HG03280 (cell line): Measurements from ENCODE around the gene AIF1L.

ENCODE experiments used
- ATAC-seq: cut with Tn5 transposase; IDR thresholded peaks from one replicate; pipeline ENCODE4 v1.9.1; 2021; ENCODE audit warnings: mild to moderate bottlenecking, moderate library complexity; ENCODE audit not compliant: unreplicated experiment

AIF1L gene

DNA sequence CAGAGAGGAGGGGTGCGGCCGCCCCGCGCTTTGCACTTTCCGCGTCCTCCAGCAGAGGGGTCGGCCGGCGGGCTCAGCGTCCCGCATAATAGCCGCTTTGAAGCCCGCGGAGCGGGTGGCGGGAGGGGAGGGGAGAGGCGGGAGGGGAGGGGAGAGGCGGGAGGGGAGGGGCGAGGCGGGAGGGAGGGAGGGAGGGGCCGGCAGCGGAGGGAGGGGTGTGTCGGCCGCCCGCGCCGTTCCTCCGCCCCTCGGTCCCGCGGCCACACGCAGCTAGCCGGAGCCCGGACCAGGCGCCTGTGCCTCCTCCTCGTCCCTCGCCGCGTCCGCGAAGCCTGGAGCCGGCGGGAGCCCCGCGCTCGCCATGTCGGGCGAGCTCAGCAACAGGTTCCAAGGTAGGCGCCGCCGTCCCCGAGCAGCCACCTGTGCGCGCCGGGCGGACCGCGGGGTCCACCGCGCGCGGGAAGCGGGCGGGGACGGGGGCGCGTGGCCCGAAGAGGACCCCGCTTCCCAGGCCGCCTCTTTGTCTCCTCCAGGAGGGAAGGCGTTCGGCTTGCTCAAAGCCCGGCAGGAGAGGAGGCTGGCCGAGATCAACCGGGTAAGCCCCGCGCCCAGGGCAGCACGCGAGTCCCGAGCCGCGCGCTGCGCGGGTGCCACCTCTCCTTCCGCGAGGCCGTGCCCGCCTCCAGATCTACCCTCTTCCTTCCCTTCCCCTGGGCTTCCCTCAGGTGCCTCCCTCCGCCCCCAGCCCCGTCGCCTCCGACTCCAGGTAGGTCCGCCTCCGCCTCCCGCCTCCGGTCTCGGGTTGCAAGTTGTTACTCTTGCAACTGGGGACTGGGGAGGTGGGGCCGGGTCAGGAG lies at the start of gene AIF1L:
AIF1L (plus strand) TSS at position 263 of the 857 bp plus-strand sequence; CDS start at position 362, 99 bp downstream.
- no peak for ATAC-seq

DNA sequence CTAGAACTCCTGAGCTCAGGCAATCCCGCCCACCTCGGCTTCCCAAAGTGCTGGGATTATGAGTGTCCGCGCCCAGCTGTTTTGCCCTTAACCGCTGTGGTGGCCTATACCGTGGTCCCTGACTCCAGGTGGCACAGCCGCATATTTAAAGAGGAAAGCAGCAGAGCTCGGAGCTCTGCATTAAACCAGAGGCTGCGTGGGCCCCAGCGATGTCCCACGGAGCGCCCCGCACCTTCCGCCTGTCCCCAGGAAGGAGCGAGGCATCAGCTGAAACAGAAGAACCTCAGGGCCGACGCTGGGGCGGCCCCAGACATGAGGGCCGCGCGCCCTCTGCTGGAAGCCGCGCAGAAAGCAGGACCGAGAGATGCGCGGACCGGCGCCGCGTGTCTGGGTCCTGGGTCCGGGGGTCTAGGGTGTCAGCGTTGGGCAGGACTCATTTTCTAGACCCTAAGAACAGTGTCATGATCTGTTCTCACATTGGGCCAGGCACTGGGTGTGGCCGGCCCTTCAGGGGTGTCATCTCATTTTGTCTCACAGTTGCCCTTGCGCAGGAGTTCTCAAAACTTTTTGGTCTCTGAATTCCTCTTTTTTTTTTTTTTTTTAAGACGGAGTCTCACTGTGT lies 49.6 kb upstream of the AIF1L start:
- ATAC-seq = peak; percentile 64

DNA sequence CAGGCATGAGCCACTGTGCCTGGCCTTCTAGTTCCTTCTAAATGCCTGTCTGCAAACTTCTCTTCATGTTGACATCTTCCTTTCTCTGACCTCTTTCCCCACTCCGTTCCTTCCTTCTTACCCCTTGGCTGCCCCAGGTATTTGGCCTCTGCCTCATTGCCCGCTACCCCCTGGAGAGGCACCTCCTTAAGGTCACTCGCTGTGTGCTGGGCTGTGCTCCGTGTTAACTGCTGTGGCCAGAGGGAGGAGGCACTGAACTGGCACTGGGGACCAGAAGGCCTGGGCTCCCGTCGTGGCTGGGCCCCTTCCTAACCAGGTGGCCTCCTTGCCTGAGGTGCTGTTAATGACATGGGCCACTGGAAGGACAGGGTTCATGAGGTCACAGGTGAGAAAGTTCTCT lies 48.0 kb upstream of the AIF1L start:
- no peak for ATAC-seq

DNA sequence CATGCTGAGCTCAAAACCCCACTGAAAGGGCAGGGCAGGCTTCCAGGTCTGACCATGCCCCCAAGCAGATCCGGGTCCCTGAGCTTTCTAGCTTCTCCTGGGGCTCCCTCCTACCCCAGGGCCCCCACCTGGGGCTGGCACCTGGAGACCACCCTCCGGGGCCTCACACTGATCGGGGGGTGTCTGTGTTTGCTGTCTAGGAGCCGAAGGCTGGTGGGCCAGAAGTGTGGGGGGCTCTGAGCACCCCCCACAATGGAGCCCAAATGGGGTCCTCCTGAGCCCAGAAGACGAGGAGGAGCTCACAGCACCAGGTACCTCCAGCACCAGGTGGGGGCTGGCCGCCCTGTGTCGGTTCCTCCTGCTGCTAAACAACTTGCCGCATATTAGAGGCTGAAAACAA lies 47.5 kb upstream of the AIF1L start:
- no peak for ATAC-seq

DNA sequence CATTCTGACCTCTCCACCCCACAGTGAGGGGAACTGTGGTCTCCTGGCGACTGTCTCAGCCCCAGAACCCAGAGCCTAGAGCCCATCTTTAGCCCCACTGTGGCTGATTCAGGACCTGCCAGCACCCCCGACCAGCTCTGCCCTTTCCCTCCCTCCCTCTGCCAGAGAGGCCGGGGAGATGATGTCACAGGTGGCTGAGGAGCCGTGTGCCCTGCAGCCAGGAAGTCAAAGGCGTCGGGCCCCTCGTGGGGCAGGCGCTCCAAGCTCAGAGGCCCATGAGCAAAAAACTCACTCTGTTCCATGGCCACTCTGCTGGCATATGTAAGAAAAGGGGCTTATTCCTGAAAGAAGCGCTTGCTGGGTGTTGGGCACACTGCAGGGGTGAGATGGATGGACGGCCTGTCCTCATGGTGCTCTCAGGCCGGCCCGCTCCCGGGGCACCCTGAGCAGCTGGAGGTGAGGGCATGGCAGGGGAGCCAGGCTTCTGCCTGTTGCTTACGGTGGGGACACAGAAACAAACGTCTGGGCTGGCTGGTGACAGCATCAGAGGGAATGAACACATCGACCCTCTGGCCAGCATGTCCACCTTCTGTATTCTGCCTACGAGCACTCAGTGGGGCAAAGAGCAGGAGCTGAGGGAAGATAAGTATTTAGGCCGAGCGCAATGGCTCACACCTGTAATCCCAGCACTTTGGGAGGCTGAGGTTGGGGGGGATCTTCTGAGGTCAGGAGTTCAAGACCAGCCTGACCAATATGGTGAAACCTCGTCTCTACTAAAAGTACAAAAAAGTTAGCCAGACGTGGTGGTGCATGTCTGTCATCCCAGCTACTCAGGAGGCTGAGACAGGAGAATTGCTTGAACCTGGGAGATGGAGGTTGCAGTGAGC lies 46.3 kb upstream of the AIF1L start:
- ATAC-seq = no peak

DNA sequence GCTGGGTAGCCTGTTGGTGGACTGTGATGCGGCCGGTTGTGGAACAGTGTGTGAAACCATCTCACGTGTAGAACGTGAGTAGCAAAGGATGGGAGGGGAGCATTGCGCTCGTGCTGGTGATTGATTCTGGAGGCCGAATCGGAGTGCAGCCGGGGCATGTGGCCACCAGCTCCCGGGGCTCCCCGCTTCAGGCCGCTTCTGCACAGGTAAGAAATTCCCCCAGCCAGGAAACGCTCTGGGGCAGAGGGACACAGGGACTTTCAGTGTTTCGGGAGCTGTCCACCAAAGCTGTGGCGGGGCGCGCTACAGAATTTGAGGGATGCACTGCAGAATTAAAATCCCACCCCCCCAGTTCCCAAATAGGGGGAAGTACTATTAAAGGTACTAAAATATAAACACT lies 45.5 kb upstream of the AIF1L start:
- no peak for ATAC-seq

DNA sequence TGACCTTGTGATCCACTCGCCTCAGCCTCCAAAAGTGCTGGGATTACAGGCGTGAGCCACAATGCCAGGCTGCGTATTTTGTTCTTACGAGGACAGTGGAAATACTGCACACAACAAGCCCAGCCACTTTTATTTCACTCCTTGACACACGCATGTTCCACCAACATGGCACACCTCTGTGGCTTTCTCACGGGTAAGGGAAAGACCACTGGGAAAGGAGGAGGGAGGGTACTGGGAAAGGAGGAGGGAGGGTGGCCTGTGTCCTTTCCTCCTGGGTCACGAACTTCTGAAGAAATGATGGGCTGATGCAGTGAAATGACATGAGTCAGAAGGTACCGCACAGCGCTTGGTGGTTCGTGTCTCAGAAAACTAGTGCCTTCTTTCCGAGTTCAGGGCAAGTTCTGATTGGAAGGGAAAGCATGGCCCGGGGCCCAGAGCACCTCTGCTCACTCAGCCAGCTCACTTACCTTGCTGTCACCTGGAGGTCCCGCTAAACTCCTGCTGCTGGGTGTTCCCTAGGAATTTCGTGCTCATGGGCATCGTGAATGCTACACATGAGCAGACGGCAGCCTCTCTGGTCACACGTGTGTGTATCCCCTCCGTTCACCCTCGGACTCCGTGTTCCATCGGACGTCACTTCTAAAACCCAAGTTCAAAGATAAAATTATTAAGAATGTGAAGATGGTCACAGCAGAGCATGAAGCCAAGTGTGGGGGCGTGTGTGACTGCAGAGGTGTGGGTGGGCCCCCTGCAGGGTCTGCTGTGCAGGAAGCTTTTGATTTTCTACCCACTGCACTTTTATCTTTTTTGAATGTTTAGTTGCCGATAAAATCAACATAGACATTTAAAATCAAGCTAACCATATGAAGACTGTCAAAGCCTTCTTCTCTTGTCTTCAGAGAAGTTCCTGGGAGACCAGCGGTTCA lies 44.5 kb upstream of the AIF1L start:
- ATAC-seq = no peak

DNA sequence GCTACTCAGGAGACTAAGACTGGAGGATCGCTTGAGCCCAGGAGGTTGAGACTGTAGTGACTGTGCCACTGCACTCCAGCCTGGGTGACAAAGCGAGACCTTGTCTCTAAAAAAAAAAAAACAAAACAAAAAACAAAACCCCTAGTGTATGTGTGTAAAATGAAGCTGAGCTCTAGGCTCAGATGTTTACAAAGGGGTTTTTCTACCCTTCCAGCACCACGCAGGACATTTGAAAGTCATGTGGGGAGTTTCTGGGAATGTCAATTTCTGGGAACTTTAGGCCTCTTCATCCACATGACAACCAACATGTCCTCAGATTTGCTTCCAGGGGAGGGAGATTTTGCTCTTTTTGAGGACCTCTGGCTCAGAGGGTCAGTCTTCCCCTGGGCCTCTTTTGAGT lies 42.4 kb upstream of the AIF1L start:
- ATAC-seq = no peak

DNA sequence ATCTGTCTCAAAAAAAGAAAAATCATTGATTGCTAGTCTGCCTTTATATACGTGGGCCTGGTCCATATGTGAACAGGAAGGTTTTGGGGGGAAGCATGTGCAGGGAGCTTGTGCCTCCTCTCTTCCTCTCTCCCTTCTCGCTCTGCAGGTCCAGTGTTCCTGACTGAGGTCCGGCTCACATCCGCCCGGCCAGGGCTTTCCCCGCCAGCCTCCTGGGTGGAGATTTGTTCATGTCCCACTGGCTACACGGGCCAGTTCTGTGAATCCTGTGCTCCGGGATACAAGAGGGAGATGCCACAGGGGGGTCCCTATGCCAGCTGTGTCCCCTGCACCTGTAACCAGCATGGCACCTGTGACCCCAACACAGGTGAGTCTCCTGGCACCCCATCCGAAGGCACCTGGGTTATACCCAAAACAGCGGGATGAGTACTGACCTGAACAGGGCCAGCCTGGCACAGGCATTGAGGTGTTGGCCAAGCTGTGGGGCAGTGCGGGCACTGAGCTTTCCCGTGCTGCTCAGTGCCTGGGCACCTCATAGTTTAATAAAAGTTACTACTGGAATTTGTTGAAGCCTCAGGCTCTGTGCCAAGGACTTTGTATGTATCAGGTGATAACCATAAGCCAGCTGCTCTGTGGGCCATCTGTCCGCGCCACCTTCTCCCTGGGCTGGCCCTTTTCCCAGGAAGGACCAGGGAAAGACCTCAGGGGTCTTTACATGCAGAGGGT lies 39.4 kb upstream of the AIF1L start:
- no peak for ATAC-seq

DNA sequence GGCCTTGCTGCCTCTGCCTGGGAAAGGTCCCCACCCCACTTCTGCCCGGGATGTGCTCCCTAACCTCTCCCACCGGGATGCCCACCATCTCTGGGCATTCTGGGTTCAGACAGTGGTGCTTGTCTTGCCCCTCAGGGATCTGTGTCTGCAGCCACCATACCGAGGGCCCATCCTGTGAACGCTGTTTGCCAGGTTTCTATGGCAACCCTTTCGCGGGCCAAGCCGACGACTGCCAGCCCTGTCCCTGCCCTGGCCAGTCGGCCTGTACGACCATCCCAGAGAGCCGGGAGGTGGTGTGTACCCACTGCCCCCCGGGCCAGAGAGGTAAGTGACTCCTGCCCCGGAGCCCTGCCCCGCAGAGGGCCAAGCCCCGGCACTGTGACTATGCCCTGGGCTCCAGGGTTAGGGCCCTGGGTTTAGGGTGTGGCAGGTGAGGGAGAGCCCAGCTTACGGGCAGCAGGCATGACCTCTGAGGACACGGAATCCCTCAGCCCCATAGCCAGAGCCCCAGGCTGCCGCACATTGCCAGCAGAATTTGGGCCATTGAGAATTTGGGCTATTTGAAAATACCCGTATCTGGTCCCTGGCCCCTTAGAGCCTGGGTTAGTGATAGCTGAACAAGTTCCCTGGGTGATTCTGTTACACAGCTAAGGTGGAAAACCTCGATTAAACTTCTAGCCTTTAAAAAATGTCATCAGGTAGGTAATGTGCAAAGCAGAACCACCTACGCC lies 35.3 kb upstream of the AIF1L start:
- ATAC-seq = no peak

DNA sequence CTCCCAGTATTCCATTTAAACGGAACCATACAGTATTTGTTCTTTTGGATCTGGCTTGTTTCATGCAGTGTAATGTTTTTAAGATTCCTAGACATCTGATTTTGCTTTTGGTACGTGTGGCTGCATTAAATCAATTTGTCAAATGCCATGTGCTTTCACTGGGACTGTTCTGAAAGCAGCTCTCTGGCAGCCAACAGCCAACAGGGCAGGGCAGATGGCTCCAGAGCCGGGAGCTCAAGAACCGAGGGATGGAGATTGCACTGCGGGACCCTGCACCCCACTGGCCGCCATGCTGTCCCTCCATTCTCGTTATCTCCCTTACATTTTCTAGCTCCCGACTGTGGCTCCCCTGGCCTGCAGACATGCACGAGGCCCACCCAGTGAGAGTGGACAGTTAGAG lies 33.4 kb upstream of the AIF1L start:
- no peak for ATAC-seq

DNA sequence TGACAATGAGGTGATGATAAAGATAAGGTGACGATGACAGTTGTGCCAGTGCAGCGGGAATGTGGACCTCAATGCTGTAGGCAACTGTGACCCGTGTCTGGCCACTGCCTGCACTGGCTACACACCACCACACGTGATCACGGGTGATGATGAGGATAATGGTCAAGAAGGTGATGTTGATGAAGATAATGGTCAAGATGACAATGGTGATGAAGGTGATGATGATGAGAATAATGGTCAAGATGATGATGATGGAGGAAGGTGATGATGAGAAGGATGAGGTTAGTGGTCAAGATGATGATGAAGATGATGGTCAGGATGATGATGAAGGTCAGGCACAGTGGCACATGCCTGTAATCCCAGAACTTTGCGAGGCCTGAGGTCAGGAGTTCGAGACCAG lies 30.7 kb upstream of the AIF1L start:
- ATAC-seq = no peak

DNA sequence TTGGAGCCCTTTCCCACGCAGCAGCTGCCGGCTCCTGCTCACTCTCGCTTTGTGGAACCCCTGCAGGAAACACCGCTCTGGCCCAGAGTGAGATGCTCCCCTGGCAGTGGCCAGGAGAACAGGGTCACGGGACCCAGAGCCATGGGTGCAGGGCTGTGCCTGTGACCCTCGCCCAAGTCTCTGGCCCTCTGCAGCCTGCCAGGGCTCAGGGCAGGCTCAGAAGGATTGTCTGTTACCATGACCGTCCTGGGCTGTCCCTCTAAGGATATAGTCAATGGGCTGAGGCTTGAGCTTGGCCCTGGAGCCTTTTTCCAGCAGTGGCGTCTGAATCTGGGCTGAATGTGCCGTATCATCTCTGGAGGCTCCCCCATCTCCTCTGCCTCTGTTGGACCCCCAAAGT lies 28.7 kb upstream of the AIF1L start:
- no peak for ATAC-seq

DNA sequence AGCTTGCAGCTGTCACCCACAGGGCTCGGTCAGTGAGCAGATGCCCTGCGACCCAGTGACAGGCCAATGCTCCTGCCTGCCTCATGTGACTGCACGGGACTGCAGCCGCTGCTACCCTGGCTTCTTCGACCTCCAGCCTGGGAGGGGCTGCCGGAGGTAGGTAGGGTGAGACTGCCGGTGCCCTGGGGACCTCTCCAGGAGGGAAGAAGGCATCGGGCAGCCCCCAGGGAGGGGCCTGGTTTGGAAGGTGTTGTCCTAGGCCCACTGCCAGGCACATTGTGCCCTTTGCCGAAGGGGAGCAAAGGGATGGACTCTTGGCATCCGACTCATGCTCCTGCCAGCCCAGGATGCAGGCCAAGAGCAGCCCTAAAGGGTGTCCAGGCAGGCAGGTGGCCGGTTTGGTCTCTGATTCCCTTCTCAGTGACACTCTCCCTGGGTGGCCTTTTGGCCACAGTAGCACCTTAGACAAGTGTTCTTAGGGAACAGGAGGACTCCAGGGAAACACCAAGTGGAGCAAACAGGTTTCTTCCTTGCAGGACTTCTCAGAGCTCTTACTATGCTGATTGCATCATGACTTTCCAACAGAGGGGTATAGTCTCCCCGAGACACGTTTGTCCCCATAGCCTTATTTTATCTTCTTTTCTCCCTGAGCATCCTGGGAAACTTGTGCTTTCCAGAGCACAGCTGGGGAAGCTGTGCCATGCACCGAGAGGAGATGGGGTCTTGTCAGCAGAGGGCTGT lies 28.1 kb upstream of the AIF1L start:
- ATAC-seq = no peak

DNA sequence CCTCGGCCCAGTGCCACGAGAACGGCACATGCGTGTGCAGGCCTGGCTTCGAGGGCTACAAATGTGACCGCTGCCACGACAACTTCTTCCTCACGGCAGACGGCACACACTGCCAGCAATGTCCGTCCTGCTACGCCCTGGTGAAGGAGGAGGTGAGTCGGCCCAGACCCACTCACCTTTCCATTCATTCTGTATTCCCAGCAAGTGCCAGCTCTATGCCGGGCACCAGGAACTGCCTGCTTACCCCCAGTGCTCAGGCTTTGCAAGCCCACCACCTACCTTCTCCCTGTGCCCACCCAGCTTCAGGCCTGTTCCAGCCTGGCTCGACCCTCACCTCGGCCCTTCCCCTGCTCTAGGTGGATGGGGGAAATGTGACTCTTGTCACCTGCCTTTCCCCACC lies 26.6 kb upstream of the AIF1L start:
- ATAC-seq = no peak

DNA sequence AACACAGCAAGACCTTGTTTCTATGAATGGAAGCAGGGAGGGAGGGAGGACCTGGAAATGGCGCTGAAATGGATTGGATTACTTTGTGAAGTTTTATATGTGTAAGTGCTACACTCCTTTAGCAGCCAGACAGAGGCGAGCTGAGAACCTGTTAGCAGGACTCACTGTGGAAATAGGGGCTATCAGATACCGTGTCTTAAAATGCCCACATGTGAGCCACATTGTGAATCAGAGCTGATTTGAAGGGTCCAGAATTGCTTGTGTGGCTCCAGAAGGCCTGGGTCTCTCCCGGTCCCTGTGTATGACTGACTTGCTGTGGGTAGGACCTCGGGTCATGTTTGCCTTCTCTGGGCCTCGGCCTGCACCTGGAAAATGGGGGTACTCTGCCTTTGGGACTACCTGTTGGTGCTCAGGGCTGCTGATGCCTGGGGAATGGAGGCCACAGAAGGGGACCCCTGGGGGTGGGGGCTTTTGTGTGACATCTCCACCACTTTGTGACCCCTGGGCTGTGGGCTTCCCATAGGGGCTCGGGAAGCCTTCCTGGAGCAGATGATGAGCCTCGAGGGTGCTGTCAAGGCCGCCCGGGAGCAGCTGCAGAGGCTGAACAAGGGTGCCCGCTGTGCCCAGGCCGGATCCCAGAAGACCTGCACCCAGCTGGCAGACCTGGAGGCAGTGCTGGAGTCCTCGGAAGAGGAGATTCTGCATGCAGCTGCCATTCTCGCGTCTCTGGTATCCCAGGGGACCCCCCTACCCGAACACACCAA lies 24.0 kb upstream of the AIF1L start:
- ATAC-seq = no peak

DNA sequence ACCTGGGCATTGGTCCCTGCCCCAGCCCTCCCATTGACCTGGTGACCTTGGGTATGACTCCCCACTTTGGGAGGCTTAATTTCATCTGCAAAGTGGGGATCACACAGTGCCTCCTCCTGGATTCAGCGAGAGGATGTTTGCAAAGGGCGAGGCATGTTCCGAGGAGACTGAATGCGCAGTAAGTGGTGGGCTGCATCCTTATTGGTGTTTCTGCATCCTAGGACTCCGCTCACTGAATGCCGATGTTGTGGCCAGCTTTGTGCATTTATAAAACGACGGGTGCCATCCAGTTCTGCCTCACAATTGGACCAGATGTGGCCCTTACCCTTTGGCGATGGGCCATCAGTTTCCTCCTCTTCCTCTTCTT lies 23.5 kb upstream of the AIF1L start:
- no peak for ATAC-seq
